Pons (tissue), 1 donor: ENCODE data around the gene MLIP.
A peak's percentile ranks its signal among the peaks of the same experiment; 100 is the strongest.

ENCODE experiments used
- DNase-seq: peaks from one replicate; pipeline ENCODE4 v3.0.0-alpha.2; 2016; ENCODE audit warnings: low spot score

Gene MLIP

DNA sequence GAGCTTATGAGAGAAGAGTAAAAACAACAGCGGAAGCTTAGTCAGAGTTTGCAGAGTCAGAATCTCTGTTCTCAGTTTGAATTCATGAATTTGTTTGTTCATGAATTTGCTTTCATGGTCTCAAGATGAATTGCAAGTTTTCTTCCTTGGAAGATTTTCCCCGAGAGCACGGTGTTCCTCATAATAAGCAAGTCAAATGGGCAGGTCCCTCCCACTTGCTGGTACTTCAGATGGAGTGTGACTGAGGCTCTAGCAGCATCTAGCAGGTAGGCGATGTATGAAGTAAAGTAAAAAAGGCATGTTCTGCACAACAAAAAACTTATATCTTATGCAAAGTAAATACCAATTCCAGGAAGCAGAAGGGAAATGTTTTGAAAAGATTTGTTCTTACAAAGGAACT lies 15.5 kb upstream of the MLIP start:
- DNase-seq: no peak

DNA sequence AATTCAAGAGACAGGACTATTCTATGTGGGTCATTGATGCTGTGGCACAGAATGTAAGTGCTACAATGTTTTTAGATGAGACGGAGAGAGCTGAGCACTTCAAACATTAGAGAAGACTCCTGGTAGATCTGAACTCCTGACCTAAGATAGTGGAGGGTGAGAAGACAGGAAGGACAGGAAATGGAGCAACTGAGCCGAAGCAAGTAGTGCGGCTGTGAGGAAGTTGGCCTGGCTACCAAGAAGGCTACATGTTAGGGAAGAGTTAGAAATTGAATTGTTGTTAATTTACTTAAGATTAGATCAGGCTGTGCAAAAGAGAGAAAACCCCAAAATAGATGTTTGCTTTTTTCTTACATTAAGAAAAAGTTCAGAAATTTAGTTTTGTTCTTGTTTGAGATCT lies 14.4 kb upstream of the MLIP start:
- no peak for DNase-seq

DNA sequence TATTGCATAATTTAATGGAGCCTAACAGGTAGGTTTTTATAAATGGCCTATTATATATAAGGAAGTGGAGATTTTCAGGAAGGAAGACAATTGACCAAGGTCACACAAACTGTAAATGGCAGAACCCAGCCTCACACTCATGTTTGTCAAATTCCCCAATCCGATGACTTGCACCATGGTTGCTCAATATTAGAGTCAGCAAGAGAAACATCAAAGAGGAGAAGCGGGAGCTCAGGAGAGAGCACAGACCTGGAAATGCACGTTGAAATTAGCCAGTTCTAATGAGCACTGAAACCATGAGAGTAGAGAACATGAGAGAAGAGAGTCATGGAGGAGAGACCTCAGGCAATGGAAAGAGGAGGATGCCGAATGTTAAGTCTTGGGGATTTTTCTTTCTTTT lies 13.5 kb upstream of the MLIP start:
- DNase-seq: no peak

GRCh38 chr6:54098450-54099044 lies 12.7 kb upstream of the MLIP start:
- DNase-seq: no peak

GRCh38 chr6:54099225-54099624 lies 12.0 kb upstream of the MLIP start:
- no peak for DNase-seq

- no peak for DNase-seq
These were observed 10.7 kb upstream of the MLIP start for GRCh38 chr6:54100411-54101006.

DNA sequence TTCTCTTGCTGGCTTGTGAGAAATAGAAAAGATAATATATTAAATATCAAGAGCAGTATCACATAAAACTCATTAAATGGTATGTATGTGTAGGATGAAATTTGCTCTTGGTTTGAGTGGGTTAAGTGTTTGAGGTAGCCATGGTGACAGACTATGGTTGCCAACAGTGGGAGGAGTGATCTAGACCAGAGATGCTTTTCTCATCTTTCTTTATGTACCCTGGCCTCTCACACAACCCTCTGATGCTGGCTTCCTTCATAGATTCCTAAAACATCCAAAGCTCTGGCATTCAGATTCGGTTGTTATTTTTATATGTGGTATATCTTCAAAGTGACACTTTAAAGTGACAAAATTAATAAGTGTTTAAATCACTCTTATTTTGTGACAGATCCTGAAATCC lies 9.0 kb upstream of the MLIP start:
- DNase-seq: no peak

DNA sequence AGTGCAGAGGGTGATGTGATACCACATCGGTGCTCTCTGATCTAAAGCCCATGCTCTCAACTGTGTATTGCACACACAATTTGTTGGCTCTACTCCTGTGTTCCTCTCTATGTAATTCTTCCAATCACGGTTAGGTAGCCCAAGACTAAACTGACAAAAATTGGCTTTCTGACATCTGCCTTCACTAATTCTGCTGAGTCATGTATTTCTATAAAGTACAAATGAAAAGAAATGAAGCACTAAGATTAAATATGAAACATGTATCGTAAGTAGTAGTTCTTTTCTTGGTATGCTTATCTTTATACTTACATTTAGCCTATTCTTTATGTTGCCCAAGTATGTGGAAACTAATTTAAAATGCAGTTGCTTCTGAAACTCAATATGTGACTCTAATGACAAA lies 7.7 kb upstream of the MLIP start:
- no peak for DNase-seq

- no peak for DNase-seq
These were observed 4.5 kb upstream of the MLIP start for GRCh38 chr6:54106727-54107126.

DNA sequence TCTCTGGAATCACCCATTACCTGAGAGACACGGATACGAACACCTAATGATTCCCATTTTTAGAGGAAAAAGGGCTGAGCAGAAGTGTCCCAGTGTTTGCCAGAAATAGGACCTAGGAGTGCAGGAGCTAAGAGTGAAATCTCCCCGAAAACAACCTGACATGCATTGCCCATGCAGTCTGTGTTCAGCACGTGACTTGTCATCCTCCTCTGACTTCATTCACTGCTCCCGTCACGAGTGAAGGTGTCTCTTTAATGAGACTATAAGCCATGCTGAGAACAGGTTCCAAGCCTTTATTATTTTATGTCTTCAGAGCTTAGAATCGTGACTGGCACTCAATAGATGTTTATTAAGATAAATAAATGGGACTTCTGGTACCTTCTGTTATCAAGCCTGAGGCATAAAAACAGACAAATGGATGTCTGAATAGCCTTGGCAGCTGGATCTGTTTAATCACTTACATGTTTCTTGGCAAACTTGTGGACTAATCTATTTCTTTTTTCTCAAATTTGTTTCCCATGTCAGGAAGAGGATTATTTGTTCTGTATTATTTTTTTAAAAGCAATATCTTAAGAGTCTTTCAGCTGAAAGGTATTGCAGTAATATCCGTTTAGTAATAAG lies 3.7 kb upstream of the MLIP start:
- no peak for DNase-seq

DNA sequence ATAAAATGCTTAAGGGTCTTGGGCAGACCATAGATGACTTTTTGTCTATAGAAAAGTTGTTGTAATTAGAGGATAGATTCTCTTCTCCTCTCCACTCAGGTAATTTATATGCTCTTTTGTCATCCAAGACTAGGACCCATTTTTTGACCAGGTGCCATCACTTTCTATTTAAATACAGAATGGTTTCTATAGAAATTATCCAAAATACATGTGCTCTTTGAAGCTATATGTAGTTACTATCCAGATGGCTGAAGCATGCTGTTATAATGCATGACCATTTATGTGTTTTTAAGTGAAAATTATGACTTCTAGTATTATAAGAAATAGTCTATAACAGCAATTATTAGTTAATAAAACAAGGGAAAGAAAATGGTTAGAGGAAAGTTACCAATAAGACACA lies 3.0 kb upstream of the MLIP start:
- DNase-seq: no peak

- DNase-seq: no peak
These were observed 1.7 kb upstream of the MLIP start for GRCh38 chr6:54109586-54109985.

DNA sequence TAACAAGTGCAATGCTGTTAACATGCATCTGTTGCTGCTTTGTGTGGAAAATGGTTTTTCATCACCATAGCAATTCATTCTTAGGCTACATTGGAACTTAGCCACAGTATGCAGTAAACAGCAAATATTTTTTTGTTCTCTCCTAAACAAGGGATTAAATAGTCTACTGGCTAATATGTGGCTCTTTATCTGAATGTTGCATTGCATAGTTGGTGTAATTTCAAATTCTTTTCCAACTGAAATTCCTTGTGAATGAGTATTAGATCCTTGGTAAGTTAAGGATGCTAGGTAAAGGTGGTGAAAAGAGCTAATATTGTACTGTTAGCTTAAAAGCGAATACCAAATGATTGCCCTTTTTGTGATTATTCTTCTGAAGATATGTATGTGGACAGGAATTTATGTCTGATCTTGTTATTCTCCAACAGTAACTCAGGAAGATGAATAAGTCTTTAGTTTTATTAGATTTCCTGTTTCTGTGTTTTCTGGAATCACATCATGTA lies 958 bp downstream of the MLIP start:
- DNase-seq: no peak

GRCh38 chr6:54114991-54115390 lies 3.7 kb downstream of the MLIP start:
- no peak for DNase-seq

GRCh38 chr6:54115966-54116365 lies 4.7 kb downstream of the MLIP start:
- no peak for DNase-seq

GRCh38 chr6:54118117-54118516 lies 6.9 kb downstream of the MLIP start:
- no peak for DNase-seq

DNA sequence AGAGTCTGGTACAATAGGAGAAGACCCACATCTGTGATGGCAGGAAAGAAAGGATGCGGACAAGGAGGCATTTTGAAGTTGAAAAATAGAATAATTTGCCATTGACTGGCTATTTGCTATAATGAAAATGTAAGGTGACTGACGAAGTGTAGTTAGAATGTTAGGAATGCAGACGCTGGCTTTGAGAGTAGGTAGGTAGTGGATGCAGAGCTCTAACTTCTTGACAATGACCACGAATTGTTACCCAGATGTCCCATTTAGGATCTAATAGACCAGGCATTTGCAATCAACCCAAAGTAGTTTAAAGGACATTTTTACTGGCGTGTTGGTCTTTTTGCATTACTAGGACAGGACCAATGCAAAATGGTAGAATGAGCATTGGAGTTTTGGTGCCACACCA lies 14.2 kb downstream of the MLIP start:
- no peak for DNase-seq

- no peak for DNase-seq
These were observed 18.9 kb downstream of the MLIP start for GRCh38 chr6:54130179-54130578.

DNA sequence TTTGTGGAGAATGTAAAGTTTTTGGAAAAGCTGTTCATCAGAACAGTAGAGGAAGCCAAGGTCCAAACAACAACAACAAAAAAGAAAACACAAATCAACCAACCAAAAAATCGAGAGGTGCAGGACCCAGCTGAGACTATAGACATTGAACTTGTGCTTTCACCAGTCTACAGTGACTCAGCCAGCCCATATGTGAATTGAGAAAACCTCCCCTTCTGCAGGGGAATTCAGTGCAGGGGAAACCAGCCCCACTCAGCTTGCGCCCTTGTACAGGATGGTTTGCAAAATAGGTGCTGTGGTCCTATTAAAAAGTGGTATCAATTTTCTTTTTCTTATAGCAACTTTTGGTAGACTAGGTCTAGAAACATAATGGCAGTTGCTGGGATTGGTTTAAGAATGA lies 21.3 kb downstream of the MLIP start:
- DNase-seq: no peak

DNA sequence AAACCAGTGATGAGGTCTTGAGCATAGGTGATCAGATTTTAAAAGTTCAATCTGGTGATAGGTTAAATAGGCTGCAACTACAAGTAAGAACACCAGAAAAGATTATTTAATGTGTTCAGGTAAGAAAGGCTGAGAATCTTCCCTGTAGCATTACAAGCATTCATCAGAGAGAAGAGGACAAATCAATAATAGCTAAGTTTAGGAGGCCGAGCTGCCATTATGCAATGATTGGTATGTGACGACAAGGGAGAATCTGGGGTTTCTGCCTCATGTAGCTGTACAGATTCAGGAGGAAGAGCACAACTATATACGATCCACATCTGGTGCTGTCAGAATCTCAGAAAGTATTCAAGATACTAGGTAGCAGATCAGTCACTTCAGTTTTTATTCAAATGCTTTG lies 21.9 kb downstream of the MLIP start:
- no peak for DNase-seq

DNA sequence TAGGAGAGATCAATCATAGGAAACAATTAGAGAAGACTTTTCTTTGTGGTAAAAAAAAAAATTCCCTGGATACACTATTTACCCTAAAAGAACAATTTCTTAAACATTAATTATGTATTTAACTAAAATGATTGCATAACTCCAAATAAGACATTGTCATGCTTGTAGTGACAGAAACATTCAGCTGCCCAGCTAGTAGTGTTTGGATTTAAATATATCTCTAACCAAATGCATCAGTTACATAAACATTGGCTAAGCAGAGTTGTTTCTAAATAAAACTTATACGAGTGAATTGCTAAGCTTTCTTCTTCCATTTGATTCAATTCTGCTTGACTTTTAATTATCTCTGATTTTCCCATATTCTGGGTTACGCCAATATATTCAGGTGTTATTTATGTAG lies 23.7 kb downstream of the MLIP start:
- no peak for DNase-seq

- peak; percentile 15 for DNase-seq
These were observed 24.6 kb downstream of the MLIP start for GRCh38 chr6:54135665-54136369.

DNA sequence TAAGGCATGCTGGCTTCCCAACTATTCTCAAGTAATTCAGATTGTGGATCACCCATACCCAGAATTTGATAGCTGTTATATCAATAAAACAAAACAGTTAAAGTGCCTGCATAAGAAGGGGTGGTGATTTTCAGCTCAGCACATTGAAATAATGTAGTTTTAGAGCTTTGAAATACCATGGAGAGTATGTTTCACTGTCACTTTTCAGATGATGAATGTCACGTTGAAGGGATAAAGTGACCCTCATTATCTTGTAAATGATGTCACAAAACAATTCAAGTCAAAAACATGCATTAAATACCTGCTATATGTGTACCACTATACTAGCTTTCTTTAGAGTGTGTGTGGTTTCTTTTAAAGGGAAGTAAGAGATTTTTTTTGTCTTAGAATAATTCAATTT lies 27.6 kb downstream of the MLIP start:
- no peak for DNase-seq
